ENCODE data around the gene LSM3. TPM values are rescaled to one million over a fixed set of nuclear protein-coding genes. Genes with fewer than 3 reads are reported as not detected.

Gene LSM3
- total and polyA plus RNA-seq, 9 of the 15 experiments (the other 6 are each of a cell fraction or from before 2014, with no cell fraction given) = 33.8 to 203 (median 61.2) TPM

DNA sequence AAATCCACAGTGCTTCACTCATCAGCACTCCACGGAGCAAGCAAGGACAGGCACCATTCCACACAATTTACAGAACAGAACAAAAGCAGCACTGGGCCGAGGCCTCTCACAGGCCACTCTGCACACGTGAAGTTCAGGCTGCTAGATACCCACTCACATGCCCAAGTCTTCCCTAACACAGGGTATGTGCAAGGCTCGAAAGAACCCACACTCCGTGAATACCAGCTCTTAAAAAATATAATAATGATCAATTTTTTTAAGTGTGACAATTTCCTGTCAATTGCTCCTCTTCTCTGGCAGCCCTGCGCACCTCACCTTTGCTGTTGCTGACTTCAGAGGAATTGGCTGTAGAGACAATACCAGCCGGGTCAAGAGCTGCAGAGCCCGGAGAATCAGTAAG lies 19.2 kb upstream of the LSM3 start:
- no TSS peak for BruUV-seq (replicated peaks)
- Histone ChIP-seq H3K4me1 (replicated peaks in 1 of 2; ENCODE audit: control insufficient read depth in 2 of 2, insufficient read depth in 2 of 2, low read length in 2 of 2) (no peaks in the 10 kb centered on the region), H3K27ac (ENCODE audit: extremely low read depth, low read depth, low read length) (no peak overlapping the region), H3K9ac (ENCODE audit: insufficient read depth in 1 of 2, low read depth in 2 of 2, low read length in 2 of 2) (no peak overlapping the region), H3K4me3 (no peak overlapping the region), H3K9me3 (replicated peaks; ENCODE audit: control insufficient read depth, insufficient read depth, low read depth, low read length) (peaks cover 16% of the 10 kb centered on the region), H3K27me3 (ENCODE audit: control insufficient read depth in 2 of 2, insufficient read depth in 2 of 2, low read length in 2 of 2) (no peaks in the 10 kb centered on the region), H4K20me1 (replicated peaks; ENCODE audit: control insufficient read depth, insufficient read depth, low read length) (no peaks in the 10 kb centered on the region; the same call in 1 of the 2 replicates), H3K4me2 (ENCODE audit: insufficient read depth, low read length) (no peak overlapping the region), H3K36me3 (ENCODE audit: control insufficient read depth, insufficient read depth, low read length) (peaks cover 90% of the 10 kb centered on the region), H2AFZ (ENCODE audit: low read depth, low read length) (no peak overlapping the region), H3K79me2 (ENCODE audit: control insufficient read depth, insufficient read depth, low read length) (no peaks in the 10 kb centered on the region), H3K9me1 (ENCODE audit: control insufficient read depth, insufficient read depth, low read length) (no peaks in the 10 kb centered on the region)
- DNase-seq (ENCODE audit: extremely low read depth in 1 of 4, low spot score in 3 of 4) = no peak
- in situ Hi-C loops (cut with MboI) = no loop called here
- TF ChIP-seq SIX5 (IDR thresholded peaks at IDR 0.05; ENCODE audit: borderline replicate concordance in 1 of 2, insufficient read depth in 1 of 2, low read depth in 1 of 2, low read length in 2 of 2) = no peak
- TF ChIP-seq ZFX (CRISPR knock-in tag; IDR thresholded peaks at IDR 0.05) = 0 out of 2 replicates have a peak, but pooled peaks have one; percentile 21
- CTCF ChIA-PET (ENCODE audit: low intra/inter-chr PET ratio) = no interaction called here
- no peak for FAIRE-seq
- intact Hi-C loops (cut with micrococcal nuclease) = no loop called here
- ATAC-seq = no peak
- POLR2A ChIA-PET = no interaction called here
- 99% methylated on average over 8 of the region's 8 CpGs for WGBS (ENCODE audit: insufficient coverage, low coverage, missing lambda C conversion rate)

DNA sequence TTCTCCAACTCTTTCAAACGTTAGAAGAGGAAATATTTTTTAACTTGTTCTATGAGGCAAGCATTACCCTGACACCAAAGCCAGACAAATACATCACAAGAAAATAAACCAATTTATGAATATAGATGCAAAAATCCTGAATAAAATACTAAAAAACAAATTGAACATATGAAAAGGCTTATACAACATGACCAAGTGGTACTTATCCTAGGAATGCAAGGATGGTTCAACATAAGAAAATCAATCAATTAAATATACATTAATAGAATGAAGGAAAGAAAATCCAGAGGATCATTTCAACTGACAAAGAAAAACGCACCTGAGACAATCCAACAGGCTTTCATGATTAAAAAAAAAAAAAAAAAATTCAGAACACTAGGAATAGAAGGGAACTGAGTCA lies 17.3 kb upstream of the LSM3 start:
- CTCF ChIA-PET (ENCODE audit: low intra/inter-chr PET ratio) = no interaction called here
- H4K20me1 ChIP-seq (replicated peaks; ENCODE audit: control insufficient read depth, insufficient read depth, low read length) = no peaks in the 10 kb centered on the region
- H3K9me1 ChIP-seq (ENCODE audit: control insufficient read depth, insufficient read depth, low read length) = no peaks in the 10 kb centered on the region
- H2AFZ ChIP-seq (ENCODE audit: low read depth, low read length) = no peak overlapping the region
- H3K27ac ChIP-seq (ENCODE audit: extremely low read depth, low read depth, low read length) = no peak overlapping the region
- 86% methylated on average over 2 of the region's 2 CpGs for WGBS (ENCODE audit: insufficient coverage, low coverage, missing lambda C conversion rate)
- no peak overlapping the region for H3K4me3 ChIP-seq
- H3K9me3 ChIP-seq (replicated peaks; ENCODE audit: control insufficient read depth, insufficient read depth, low read depth, low read length) = peaks cover 16% of the 10 kb centered on the region
- BruUV-seq (replicated peaks) = no TSS peak
- POLR2A ChIA-PET = interaction anchor here (0.8 kb wide), 1 partner anchor 17 kb away, joined by 3 read pairs; the partner anchor contains the start of genes LSM3 and XPC
- peaks cover 96% of the 10 kb centered on the region for H3K36me3 ChIP-seq (ENCODE audit: control insufficient read depth, insufficient read depth, low read length)
- no peaks in the 10 kb centered on the region for H3K27me3 ChIP-seq (ENCODE audit: control insufficient read depth in 2 of 2, insufficient read depth in 2 of 2, low read length in 2 of 2)
- intact Hi-C loops (cut with micrococcal nuclease) = no loop called here
- FAIRE-seq (no peak), DNase-seq (ENCODE audit: extremely low read depth in 1 of 4, low spot score in 3 of 4) (no peak), ATAC-seq (no peak)
- H3K9ac ChIP-seq (ENCODE audit: insufficient read depth in 1 of 2, low read depth in 2 of 2, low read length in 2 of 2) = no peak overlapping the region
- in situ Hi-C loops (cut with MboI) = no loop called here
- H3K4me2 ChIP-seq (ENCODE audit: insufficient read depth, low read length) = no peak overlapping the region
- no peaks in the 10 kb centered on the region for H3K79me2 ChIP-seq (ENCODE audit: control insufficient read depth, insufficient read depth, low read length)
- no peaks in the 10 kb centered on the region for H3K4me1 ChIP-seq (replicated peaks in 1 of 2; ENCODE audit: control insufficient read depth in 2 of 2, insufficient read depth in 2 of 2, low read length in 2 of 2)
- TF ChIP-seq ZNF324 (CRISPR knock-in tag; IDR thresholded peaks at IDR 0.05) (peak; percentile 95), ZNF830 (CRISPR knock-in tag; IDR thresholded peaks at IDR 0.05) (no peak), ZNF175 (CRISPR knock-in tag; IDR thresholded peaks at IDR 0.05; ENCODE audit: low read depth) (no peak), HDAC8 (tag; IDR thresholded peaks at IDR 0.05) (no peak), CREM (IDR thresholded peaks at IDR 0.05; ENCODE audit: low read depth) (no peak), CBX5 (IDR thresholded peaks at IDR 0.05; ENCODE audit: borderline replicate concordance, low read depth) (no peak), TRIM28 (IDR thresholded peaks at IDR 0.05) (0 out of 2 replicates have a peak, but pooled peaks have one; percentile 17), ZNF717 (CRISPR knock-in tag; IDR thresholded peaks at IDR 0.05) (no peak), CBX3 (IDR thresholded peaks at IDR 0.05; ENCODE audit: borderline replicate concordance in 1 of 2, low read length in 2 of 2) (peak in 1 of 2 experiments; percentile 49; a peak in 1 of 3 replicates), RBM15 (IDR thresholded peaks at IDR 0.05; ENCODE audit: insufficient read depth, low read length) (no peak)
- TF ChIP-seq, protein P1, sequence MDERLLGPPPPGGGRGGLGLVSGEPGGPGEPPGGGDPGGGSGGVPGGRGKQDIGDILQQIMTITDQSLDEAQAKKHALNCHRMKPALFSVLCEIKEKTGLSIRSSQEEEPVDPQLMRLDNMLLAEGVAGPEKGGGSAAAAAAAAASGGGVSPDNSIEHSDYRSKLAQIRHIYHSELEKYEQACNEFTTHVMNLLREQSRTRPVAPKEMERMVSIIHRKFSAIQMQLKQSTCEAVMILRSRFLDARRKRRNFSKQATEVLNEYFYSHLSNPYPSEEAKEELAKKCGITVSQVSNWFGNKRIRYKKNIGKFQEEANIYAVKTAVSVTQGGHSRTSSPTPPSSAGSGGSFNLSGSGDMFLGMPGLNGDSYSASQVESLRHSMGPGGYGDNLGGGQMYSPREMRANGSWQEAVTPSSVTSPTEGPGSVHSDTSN (CRISPR knock-in tag; IDR thresholded peaks at IDR 0.05; ENCODE audit: low read depth) = no peak
- TF ChIP-seq, protein P1 (tag; conservative IDR thresholded peaks at IDR 0.05; ENCODE audit: low read depth) = no peak

All from K562 (cell line).